Measurements from ENCODE around the gene ZNF672. TPM values are rescaled to one million over a fixed set of nuclear protein-coding genes. Genes with fewer than 3 reads are reported as not detected.

The ZNF672 gene
- total and polyA plus RNA-seq, 2 of the 13 experiments (the other 11 are each of a cell fraction or from before 2014, with no cell fraction given): 17.2 to 22.9 TPM

DNA sequence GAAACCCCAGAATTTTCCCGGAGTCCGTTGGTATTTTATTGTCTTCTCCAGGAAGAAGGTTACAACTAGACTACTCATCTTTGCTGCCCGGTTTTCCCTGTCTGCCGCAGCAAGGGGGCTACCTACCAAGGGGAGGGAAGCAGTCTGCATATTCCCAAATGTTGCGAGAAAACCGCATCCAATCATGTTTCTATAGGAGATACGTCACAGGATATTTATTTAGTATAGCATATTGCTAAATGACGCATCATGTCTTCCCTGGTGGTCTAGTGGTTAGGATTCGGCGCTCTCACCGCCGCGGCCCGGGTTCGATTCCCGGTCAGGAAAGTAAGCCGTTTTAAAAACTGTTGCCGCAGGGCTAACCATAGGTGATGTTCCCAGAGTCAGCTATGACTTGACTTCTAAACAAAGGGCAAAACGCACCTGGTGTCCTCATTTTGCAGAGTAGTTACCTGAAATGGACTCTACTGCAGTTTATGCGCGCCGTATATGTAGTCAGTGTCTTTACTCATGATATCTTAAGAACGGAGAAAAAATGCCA, 36.0 kb downstream of the ZNF672 start (continued):
- TF ChIP-seq NKX3-1 (CRISPR knock-in tag; IDR thresholded peaks at IDR 0.05) (no peak), KLF12 (CRISPR knock-in tag; IDR thresholded peaks at IDR 0.05; ENCODE audit: borderline replicate concordance) (no peak), MED8 (CRISPR knock-in tag; IDR thresholded peaks at IDR 0.05; ENCODE audit: insufficient replicate concordance) (no peak), ZNF629 (CRISPR knock-in tag; conservative IDR thresholded peaks at IDR 0.05) (no peak), HIVEP1 (CRISPR knock-in tag; IDR thresholded peaks at IDR 0.05) (no peak), CEBPG (CRISPR knock-in tag; IDR thresholded peaks at IDR 0.05) (peak; percentile 52; the same call in 1 of the 2 replicates), RNF2 (conservative IDR thresholded peaks at IDR 0.05; ENCODE audit: low read depth) (0 out of 2 replicates have a peak, but pooled peaks have one; percentile 17), MAF1 (CRISPR knock-in tag; IDR thresholded peaks at IDR 0.05; ENCODE audit: borderline replicate concordance) (peak; percentile 91), ZFAT (CRISPR knock-in tag; conservative IDR thresholded peaks at IDR 0.05) (no peak), SUZ12 (IDR thresholded peaks at IDR 0.05; ENCODE audit: low read depth, low read length) (no peak), GMEB1 (CRISPR knock-in tag; IDR thresholded peaks at IDR 0.05; ENCODE audit: borderline replicate concordance) (no peak), ZNF775 (CRISPR knock-in tag; IDR thresholded peaks at IDR 0.05; ENCODE audit: borderline replicate concordance) (no peak), SNRNP70 (IDR thresholded peaks at IDR 0.05; ENCODE audit: low read depth, low read length) (no peak), ZFP41 (CRISPR knock-in tag; IDR thresholded peaks at IDR 0.05; ENCODE audit: borderline replicate concordance) (no peak), ZBTB20 (CRISPR knock-in tag; IDR thresholded peaks at IDR 0.05; ENCODE audit: borderline replicate concordance, low read depth) (peak; percentile 98; the same call in 1 of the 2 replicates), RARA (CRISPR knock-in tag; IDR thresholded peaks at IDR 0.05) (no peak), GLI4 (CRISPR knock-in tag; IDR thresholded peaks at IDR 0.05; ENCODE audit: borderline replicate concordance) (no peak), ZNF292 (CRISPR knock-in tag; IDR thresholded peaks at IDR 0.05; ENCODE audit: borderline replicate concordance, low read depth) (no peak; the same call in 1 of the 2 replicates), RFX1 (IDR thresholded peaks at IDR 0.05) (no peak), YEATS4 (CRISPR knock-in tag; IDR thresholded peaks at IDR 0.05; ENCODE audit: borderline replicate concordance) (no peak), ZFP62 (CRISPR knock-in tag; IDR thresholded peaks at IDR 0.05) (peak; percentile 85; the same call in 1 of the 2 replicates), NR2F1 (CRISPR knock-in tag; IDR thresholded peaks at IDR 0.05) (no peak)
- TF ChIP-seq, protein P1, sequence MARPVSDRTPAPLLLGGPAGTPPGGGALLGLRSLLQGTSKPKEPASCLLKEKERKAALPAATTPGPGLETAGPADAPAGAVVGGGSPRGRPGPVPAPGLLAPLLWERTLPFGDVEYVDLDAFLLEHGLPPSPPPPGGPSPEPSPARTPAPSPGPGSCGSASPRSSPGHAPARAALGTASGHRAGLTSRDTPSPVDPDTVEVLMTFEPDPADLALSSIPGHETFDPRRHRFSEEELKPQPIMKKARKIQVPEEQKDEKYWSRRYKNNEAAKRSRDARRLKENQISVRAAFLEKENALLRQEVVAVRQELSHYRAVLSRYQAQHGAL (CRISPR knock-in tag; IDR thresholded peaks at IDR 0.05; ENCODE audit: not compliant biosample characterization): no peak
- TF ChIP-seq, protein P2, sequence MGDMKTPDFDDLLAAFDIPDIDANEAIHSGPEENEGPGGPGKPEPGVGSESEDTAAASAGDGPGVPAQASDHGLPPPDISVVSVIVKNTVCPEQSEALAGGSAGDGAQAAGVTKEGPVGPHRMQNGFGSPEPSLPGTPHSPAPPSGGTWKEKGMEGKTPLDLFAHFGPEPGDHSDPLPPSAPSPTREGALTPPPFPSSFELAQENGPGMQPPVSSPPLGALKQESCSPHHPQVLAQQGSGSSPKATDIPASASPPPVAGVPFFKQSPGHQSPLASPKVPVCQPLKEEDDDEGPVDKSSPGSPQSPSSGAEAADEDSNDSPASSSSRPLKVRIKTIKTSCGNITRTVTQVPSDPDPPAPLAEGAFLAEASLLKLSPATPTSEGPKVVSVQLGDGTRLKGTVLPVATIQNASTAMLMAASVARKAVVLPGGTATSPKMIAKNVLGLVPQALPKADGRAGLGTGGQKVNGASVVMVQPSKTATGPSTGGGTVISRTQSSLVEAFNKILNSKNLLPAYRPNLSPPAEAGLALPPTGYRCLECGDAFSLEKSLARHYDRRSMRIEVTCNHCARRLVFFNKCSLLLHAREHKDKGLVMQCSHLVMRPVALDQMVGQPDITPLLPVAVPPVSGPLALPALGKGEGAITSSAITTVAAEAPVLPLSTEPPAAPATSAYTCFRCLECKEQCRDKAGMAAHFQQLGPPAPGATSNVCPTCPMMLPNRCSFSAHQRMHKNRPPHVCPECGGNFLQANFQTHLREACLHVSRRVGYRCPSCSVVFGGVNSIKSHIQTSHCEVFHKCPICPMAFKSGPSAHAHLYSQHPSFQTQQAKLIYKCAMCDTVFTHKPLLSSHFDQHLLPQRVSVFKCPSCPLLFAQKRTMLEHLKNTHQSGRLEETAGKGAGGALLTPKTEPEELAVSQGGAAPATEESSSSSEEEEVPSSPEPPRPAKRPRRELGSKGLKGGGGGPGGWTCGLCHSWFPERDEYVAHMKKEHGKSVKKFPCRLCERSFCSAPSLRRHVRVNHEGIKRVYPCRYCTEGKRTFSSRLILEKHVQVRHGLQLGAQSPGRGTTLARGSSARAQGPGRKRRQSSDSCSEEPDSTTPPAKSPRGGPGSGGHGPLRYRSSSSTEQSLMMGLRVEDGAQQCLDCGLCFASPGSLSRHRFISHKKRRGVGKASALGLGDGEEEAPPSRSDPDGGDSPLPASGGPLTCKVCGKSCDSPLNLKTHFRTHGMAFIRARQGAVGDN (CRISPR knock-in tag; IDR thresholded peaks at IDR 0.05): no peak
- TF ChIP-seq, protein P3, sequence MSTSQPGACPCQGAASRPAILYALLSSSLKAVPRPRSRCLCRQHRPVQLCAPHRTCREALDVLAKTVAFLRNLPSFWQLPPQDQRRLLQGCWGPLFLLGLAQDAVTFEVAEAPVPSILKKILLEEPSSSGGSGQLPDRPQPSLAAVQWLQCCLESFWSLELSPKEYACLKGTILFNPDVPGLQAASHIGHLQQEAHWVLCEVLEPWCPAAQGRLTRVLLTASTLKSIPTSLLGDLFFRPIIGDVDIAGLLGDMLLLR (CRISPR knock-in tag; IDR thresholded peaks at IDR 0.05): no peak

Measured in HepG2 (cell line).